GM23338 (cell line): ENCODE results near the gene PRAC1. TPM values are rescaled to one million over a fixed set of nuclear protein-coding genes. Genes with fewer than 3 reads are reported as not detected.

Experiments
- ATAC-seq: fragments of 200-7000 bp; cut with Tn5 transposase; 3 replicates; pipeline ENCODE4 v1.9.1; 2020
- DNase-seq: peaks from one replicate; pipeline ENCODE4 v3.0.0-alpha.2; 2015; ENCODE audit warnings: low spot score
- H2AFZ ChIP-seq: fragments of 200-600 bp; sonication (generic); 2 replicates; pipeline ENCODE4 v1.8.0; 2016; ENCODE audit warnings: antibody characterized with exemption, mild to moderate bottlenecking, moderate library complexity
- H3F3A ChIP-seq: fragments of 200-600 bp; sonication (generic); replicated peaks from 2 replicates; pipeline ENCODE4 v1.8.0; 2017; ENCODE audit warnings: antibody characterized with exemption, mixed run types, low read depth
- H3K27ac ChIP-seq: fragments of 200-600 bp; sonication (generic); 2 replicates; pipeline ENCODE4 v1.6.1; 2016; ENCODE audit warnings: low read depth
- H3K27me3 ChIP-seq: fragments of 200-600 bp; sonication (generic); 2 replicates; pipeline ENCODE4 v1.8.0; 2016; ENCODE audit warnings: mild to moderate bottlenecking, mixed run types, moderate library complexity; ENCODE audit not compliant: insufficient read depth
- H3K36me3 ChIP-seq: fragments of 200-600 bp; sonication (generic); 2 replicates; pipeline ENCODE4 v1.8.0; 2016; ENCODE audit warnings: mild to moderate bottlenecking; ENCODE audit not compliant: insufficient read depth
- H3K4me1 ChIP-seq: fragments of 200-600 bp; sonication (generic); 2 replicates; pipeline ENCODE4 v1.8.0; 2016; ENCODE audit warnings: mild to moderate bottlenecking, moderate library complexity; ENCODE audit not compliant: insufficient read depth
- H3K4me2 ChIP-seq: fragments of 200-600 bp; sonication (generic); 2 replicates; pipeline ENCODE4 v1.7.1; 2017; ENCODE audit warnings: mixed run types
- H3K4me3 ChIP-seq: fragments of 200-600 bp; sonication (generic); 2 replicates; pipeline ENCODE4 v1.6.1; 2016; ENCODE audit warnings: mixed run types
- H3K79me2 ChIP-seq: fragments of 200-600 bp; sonication (generic); replicated peaks from 2 replicates; pipeline ENCODE4 v1.8.0; 2017; ENCODE audit warnings: mild to moderate bottlenecking; ENCODE audit not compliant: insufficient read depth
- H3K9me2 ChIP-seq: fragments of 200-600 bp; sonication (generic); 2 replicates; pipeline ENCODE4 v1.8.0; 2017; ENCODE audit not compliant: insufficient read depth
- H4K20me1 ChIP-seq: fragments of 200-600 bp; sonication (generic); replicated peaks from 2 replicates; pipeline ENCODE4 v1.8.0; 2017; ENCODE audit warnings: mild to moderate bottlenecking; ENCODE audit not compliant: insufficient read depth
- H3K27ac Mint-ChIP-seq: 2 replicates; pipeline ENCODE4 v1.8.0; 2020; ENCODE audit warnings: inconsistent platforms, mild to moderate bottlenecking, moderate library complexity, mixed read lengths
- H3K27me3 Mint-ChIP-seq: 3 replicates; pipeline ENCODE4 v1.8.0; 2022; ENCODE audit warnings: low read depth, mild to moderate bottlenecking, moderate library complexity, mixed read lengths, inconsistent platforms; ENCODE audit not compliant: insufficient read depth, poor library complexity
- H3K36me3 Mint-ChIP-seq: 3 replicates; pipeline ENCODE4 v1.8.0; 2021; ENCODE audit warnings: low read depth, mild to moderate bottlenecking, inconsistent platforms, moderate library complexity, mixed read lengths
- H3K4me1 Mint-ChIP-seq: 3 replicates; pipeline ENCODE4 v1.8.0; 2020; ENCODE audit warnings: mild to moderate bottlenecking, inconsistent platforms, mixed read lengths
- H3K4me3 Mint-ChIP-seq: 3 replicates; pipeline ENCODE4 v1.8.0; 2021; ENCODE audit warnings: moderate library complexity, mild to moderate bottlenecking, inconsistent platforms, mixed read lengths
- H3K9me3 Mint-ChIP-seq: 3 replicates; pipeline ENCODE4 v1.8.0; 2020; ENCODE audit warnings: moderate library complexity, mild to moderate bottlenecking, inconsistent platforms, mixed read lengths
- CREB1 ChIP-seq: fragments of 250-450 bp; sonication (Bioruptor Pico); IDR thresholded peaks from 2 replicates; pipeline ENCODE4 v1.5.0; 2020; ENCODE audit warnings: low read depth, mild to moderate bottlenecking, moderate library complexity
- CTCF ChIP-seq, 2 experiments: fragments of 200-600 bp in 1 of 2; sonication (generic) in 1 of 2; conservative IDR thresholded peaks; 2 replicates each; pipeline versions ENCODE4 v1.5.1 to v1.6.1; 2016 to 2017; ENCODE audit warnings: antibody characterized with exemption in 2 of 2, low read depth in 2 of 2, mild to moderate bottlenecking in 2 of 2, moderate library complexity in 1 of 2
- ETS1 ChIP-seq: IDR thresholded peaks from 2 replicates; pipeline ENCODE4 v1.6.1; 2016; ENCODE audit warnings: antibody characterized with exemption
- EZH2 ChIP-seq: fragments of 200-600 bp; sonication (generic); IDR thresholded peaks from one replicate; pipeline ENCODE4 v1.8.0; 2017; ENCODE audit warnings: antibody characterized with exemption, mild to moderate bottlenecking, low read depth; ENCODE audit not compliant: unreplicated experiment
- JUNB ChIP-seq: IDR thresholded peaks from one replicate; pipeline ENCODE4 v1.6.1; 2016; ENCODE audit warnings: antibody characterized with exemption; ENCODE audit not compliant: unreplicated experiment
- NANOG ChIP-seq: IDR thresholded peaks from 2 replicates; pipeline ENCODE4 v1.6.1; 2016; ENCODE audit warnings: antibody characterized with exemption, borderline replicate concordance
- POLR2AphosphoS5 ChIP-seq: IDR thresholded peaks from 2 replicates; pipeline ENCODE4 v1.6.1; 2016; ENCODE audit warnings: antibody characterized with exemption, low read depth
- REST ChIP-seq: IDR thresholded peaks from one replicate; pipeline ENCODE4 v1.6.1; 2018; ENCODE audit warnings: antibody characterized with exemption; ENCODE audit not compliant: unreplicated experiment
- ZNF331 ChIP-seq: fragments of 250-450 bp; sonication (Bioruptor Pico); IDR thresholded peaks from 2 replicates; pipeline ENCODE4 v1.5.0; 2020; ENCODE audit warnings: low read depth, mild to moderate bottlenecking, moderate library complexity
- ZNF462 ChIP-seq: fragments of 250-450 bp; sonication (Bioruptor Pico); IDR thresholded peaks from 2 replicates; pipeline ENCODE4 v1.5.0; 2020; ENCODE audit warnings: mild to moderate bottlenecking, moderate library complexity
- polyA plus RNA-seq: library from polyadenylated mRNA; unstranded; fragments of >200 nt; fragmentation: Nextera tagmentation; extraction: Ambion mirVana; gene quantifications from 2 replicates; pipeline ENCODE4 v1.2.1, GENCODE V29; 2016
- total RNA-seq: library from RNA; depleted of rRNA; stranded (reverse); fragments of >200 nt; shearing (Covaris generic); gene quantifications from 2 replicates; pipeline ENCODE4 v1.2.3, GENCODE V29; 2014

PRAC1 gene
- total and polyA plus RNA-seq, 2 experiments from 2014 or later: not detected

- DNase-seq (no peak), ATAC-seq (no peak)
- Mint-ChIP-seq H3K36me3 (peaks cover 4% of the 10 kb centered on the region; the same call in 1 of the 3 replicates), H3K4me3 (no peak overlapping the region), H3K4me1 (no peaks in the 10 kb centered on the region), H3K27ac (no peak overlapping the region), H3K27me3 (peaks cover 5% of the 10 kb centered on the region), H3K9me3 (peaks cover 5% of the 10 kb centered on the region; the same call in 2 of the 3 replicates)
- Histone ChIP-seq H3K27ac (no peak overlapping the region), H3F3A (no peaks in the 10 kb centered on the region), H4K20me1 (0 out of 2 replicates have a peak, but pooled peaks cover 6% of the 10 kb centered on the region), H3K4me3 (no peak overlapping the region), H3K36me3 (no peaks in the 10 kb centered on the region), H3K79me2 (no peaks in the 10 kb centered on the region), H3K27me3 (0 out of 2 replicates have a peak, but pooled peaks cover 3% of the 10 kb centered on the region), H3K4me2 (no peak overlapping the region), H3K9me2 (no peaks in the 10 kb centered on the region), H2AFZ (no peak overlapping the region), H3K4me1 (no peaks in the 10 kb centered on the region)
- no peak for TF ChIP-seq CREB1 (CRISPR knock-in tag)
- no peak for TF ChIP-seq JUNB
- TF ChIP-seq CTCF (conservative IDR thresholded peaks at IDR 0.05; ENCODE audit: low read depth in 2 of 2): no peak
- no peak for TF ChIP-seq ZNF462 (CRISPR knock-in tag)
- no peak for TF ChIP-seq POLR2AphosphoS5
- TF ChIP-seq NANOG: no peak
- no peak for TF ChIP-seq EZH2
- no peak for TF ChIP-seq ZNF331
- no peak for TF ChIP-seq ETS1
- no peak for TF ChIP-seq REST
These were observed 31.7 kb downstream of the PRAC1 start for GRCh38 chr17:48690655-48691054.
